HuH-7.5 (cell line): ENCODE results near the gene BLCAP.
"Not testable (repeated sequence)": the region's sequence is repeated elsewhere in the genome, so short reads cannot be mapped to it uniquely, and the experiment has no call there.

ENCODE experiments used
- DNase-seq: peaks from one replicate; pipeline ENCODE4 v3.0.0; 2011; ENCODE audit warnings: low spot score

The BLCAP gene

GRCh38 chr20:37527638-37528445, at the start of gene BLCAP:
TSS of gene BLCAP (minus strand) at chr20:37527876. CDS start at chr20:37519174, 8,702 bp downstream.
- peak; percentile 94 for DNase-seq

- not testable (repeated sequence) for DNase-seq
These were observed 49.8 kb upstream of the BLCAP start for GRCh38 chr20:37577436-37577835.

GRCh38 chr20:37576911-37577310, 49.2 kb upstream of the BLCAP start:
- no peak for DNase-seq

- no peak for DNase-seq
These were observed 48.2 kb upstream of the BLCAP start for GRCh38 chr20:37575884-37576283.

GRCh38 chr20:37574199-37574890, 46.7 kb upstream of the BLCAP start:
- DNase-seq, result no peak

GRCh38 chr20:37573626-37574198, 46.0 kb upstream of the BLCAP start:
- DNase-seq, result no peak

- no peak for DNase-seq
These were observed 43.4 kb upstream of the BLCAP start for GRCh38 chr20:37571033-37571432.

GRCh38 chr20:37570419-37570818, 42.7 kb upstream of the BLCAP start:
- DNase-seq, result no peak

- DNase-seq, result no peak
These were observed 40.3 kb upstream of the BLCAP start for GRCh38 chr20:37567671-37568588.

GRCh38 chr20:37567331-37567665, 39.6 kb upstream of the BLCAP start:
- DNase-seq, result no peak

GRCh38 chr20:37566590-37567330, 39.1 kb upstream of the BLCAP start:
- no peak for DNase-seq

- DNase-seq, result no peak
These were observed 37.6 kb upstream of the BLCAP start for GRCh38 chr20:37565134-37565811.

GRCh38 chr20:37564388-37565133, 36.9 kb upstream of the BLCAP start:
- peak; percentile 66 for DNase-seq

GRCh38 chr20:37564016-37564387, 36.3 kb upstream of the BLCAP start:
- DNase-seq, result no peak

- no peak for DNase-seq
These were observed 35.2 kb upstream of the BLCAP start for GRCh38 chr20:37562695-37563480.

GRCh38 chr20:37560629-37561028, 33.0 kb upstream of the BLCAP start:
- DNase-seq, result no peak

GRCh38 chr20:37559312-37560027, 31.8 kb upstream of the BLCAP start:
- no peak for DNase-seq

GRCh38 chr20:37558779-37559178, 31.1 kb upstream of the BLCAP start:
- no peak for DNase-seq

- no peak for DNase-seq
These were observed 30.6 kb upstream of the BLCAP start for GRCh38 chr20:37558306-37558705.
